Neural cell (in vitro differentiated cells): Measurements from ENCODE around the gene PCDHGC5.
A peak's percentile ranks its signal among the peaks of the same experiment; 100 is the strongest.

Experiments used
- EZH2 ChIP-seq: fragments of 200-600, 300-800 bp; shearing (Covaris generic), sonication (generic); IDR thresholded peaks from 2 replicates; pipeline ENCODE4 v1.6.1; 2014; ENCODE audit warnings: antibody characterized with exemption, low read length, borderline replicate concordance, mild to moderate bottlenecking; ENCODE audit not compliant: insufficient read depth, poor library complexity, severe bottlenecking
- POLR2AphosphoS5 ChIP-seq: IDR thresholded peaks from 2 replicates; pipeline ENCODE4 v1.6.1; 2012
- TF ChIP-seq, protein P1 (sequence below): fragments of 450-650 bp; IDR thresholded peaks from 2 replicates; pipeline ENCODE4 v1.5.1; 2014; ENCODE audit warnings: antibody characterized with exemption, mild to moderate bottlenecking, moderate library complexity; ENCODE audit not compliant: poor library complexity, severe bottlenecking

DNA sequence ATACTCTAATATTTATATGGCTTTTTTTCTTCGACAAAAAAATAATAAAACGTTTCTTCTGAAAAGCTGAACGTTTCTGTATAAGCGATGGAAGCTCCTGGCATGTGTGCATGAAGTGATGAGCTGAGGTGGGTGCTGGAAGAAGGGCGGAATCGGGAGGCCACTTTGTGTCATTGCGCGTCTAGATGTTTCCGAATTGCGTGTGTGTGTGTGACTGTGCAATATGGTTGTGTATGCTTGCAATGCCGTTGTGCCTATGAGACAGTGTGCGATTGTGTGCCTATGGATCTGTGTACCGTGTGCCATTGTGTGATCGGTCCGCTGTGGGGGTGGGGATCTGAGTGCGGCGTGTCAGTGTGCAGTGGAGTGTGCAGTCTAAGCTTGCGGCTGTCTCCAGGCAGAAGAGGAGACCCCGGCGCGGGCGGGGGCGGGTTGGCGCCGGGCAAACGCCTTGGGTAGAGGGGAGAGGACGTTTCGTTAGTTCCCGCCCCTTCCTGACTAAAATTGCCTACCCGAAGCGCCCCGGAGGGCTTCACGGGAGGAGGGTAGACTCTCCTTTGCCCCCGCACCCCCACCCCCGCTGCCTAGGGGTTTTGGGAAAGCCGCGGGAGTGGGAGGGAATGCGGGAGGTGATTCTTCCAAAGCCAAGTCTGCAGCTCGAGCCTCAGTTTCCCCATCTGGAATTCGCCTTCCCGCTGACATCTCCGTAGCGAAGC lies 24.2 kb downstream of the PCDHGC5 start:
- TF ChIP-seq, protein P1, sequence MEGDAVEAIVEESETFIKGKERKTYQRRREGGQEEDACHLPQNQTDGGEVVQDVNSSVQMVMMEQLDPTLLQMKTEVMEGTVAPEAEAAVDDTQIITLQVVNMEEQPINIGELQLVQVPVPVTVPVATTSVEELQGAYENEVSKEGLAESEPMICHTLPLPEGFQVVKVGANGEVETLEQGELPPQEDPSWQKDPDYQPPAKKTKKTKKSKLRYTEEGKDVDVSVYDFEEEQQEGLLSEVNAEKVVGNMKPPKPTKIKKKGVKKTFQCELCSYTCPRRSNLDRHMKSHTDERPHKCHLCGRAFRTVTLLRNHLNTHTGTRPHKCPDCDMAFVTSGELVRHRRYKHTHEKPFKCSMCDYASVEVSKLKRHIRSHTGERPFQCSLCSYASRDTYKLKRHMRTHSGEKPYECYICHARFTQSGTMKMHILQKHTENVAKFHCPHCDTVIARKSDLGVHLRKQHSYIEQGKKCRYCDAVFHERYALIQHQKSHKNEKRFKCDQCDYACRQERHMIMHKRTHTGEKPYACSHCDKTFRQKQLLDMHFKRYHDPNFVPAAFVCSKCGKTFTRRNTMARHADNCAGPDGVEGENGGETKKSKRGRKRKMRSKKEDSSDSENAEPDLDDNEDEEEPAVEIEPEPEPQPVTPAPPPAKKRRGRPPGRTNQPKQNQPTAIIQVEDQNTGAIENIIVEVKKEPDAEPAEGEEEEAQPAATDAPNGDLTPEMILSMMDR = no peak
- TF ChIP-seq EZH2 = no peak
- TF ChIP-seq POLR2AphosphoS5 = peak; percentile 27
